ENCODE data around the gene RAB36. TPM values are rescaled to one million over a fixed set of nuclear protein-coding genes. Genes with fewer than 3 reads are reported as not detected.

RAB36 gene
- total RNA-seq, 1 donor from 2014 or later, result 0.47 TPM

GRCh38 chr22:23161029-23161428 is 15.8 kb downstream of the RAB36 start:
- no peaks in the 10 kb centered on the region for H3K4me1 ChIP-seq
- TF ChIP-seq, protein P1, sequence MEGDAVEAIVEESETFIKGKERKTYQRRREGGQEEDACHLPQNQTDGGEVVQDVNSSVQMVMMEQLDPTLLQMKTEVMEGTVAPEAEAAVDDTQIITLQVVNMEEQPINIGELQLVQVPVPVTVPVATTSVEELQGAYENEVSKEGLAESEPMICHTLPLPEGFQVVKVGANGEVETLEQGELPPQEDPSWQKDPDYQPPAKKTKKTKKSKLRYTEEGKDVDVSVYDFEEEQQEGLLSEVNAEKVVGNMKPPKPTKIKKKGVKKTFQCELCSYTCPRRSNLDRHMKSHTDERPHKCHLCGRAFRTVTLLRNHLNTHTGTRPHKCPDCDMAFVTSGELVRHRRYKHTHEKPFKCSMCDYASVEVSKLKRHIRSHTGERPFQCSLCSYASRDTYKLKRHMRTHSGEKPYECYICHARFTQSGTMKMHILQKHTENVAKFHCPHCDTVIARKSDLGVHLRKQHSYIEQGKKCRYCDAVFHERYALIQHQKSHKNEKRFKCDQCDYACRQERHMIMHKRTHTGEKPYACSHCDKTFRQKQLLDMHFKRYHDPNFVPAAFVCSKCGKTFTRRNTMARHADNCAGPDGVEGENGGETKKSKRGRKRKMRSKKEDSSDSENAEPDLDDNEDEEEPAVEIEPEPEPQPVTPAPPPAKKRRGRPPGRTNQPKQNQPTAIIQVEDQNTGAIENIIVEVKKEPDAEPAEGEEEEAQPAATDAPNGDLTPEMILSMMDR (IDR thresholded peaks at IDR 0.05; ENCODE audit: borderline replicate concordance), result no peak

DNA sequence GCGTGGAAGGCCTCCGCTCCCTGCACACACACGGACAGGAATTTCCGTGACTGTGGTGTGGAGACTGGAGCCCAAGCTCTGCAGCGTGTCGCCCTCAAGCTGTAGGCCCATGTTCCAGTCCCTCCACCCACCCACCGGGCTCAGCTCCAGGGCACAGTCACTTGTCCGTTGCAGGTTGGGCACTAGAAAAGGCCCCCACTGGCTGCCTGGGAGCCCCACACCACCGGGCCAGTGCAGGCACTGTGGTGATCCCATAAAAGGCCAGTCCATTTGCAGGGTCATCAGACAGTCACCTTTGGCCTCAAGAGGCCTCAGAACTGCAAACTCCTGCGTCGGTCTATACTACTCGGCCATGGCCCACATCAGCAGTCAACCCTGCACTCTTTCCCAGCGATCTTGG is 16.3 kb downstream of the RAB36 start:
- no peak overlapping the region for H3K4me3 ChIP-seq
- H3K4me1 ChIP-seq, result no peaks in the 10 kb centered on the region
- no peak for DNase-seq
- H3K27ac ChIP-seq (replicated peaks), result no peak overlapping the region
- no peaks in the 10 kb centered on the region for H3K9me3 ChIP-seq (replicated peaks)
- peaks cover 8% of the 10 kb centered on the region for H3K27me3 ChIP-seq (ENCODE audit: low read depth)
- H3K36me3 ChIP-seq, result no peaks in the 10 kb centered on the region
- intact Hi-C loops (cut with micrococcal nuclease), result no loop called here
- TF ChIP-seq, protein P1 (IDR thresholded peaks at IDR 0.05; ENCODE audit: borderline replicate concordance), result no peak

More at GRCh38 chr22:23161029-23161428, 15.8 kb downstream of the RAB36 start:
- Histone ChIP-seq H3K27ac (replicated peaks) (no peak overlapping the region), H3K36me3 (no peaks in the 10 kb centered on the region), H3K27me3 (ENCODE audit: low read depth) (peaks cover 13% of the 10 kb centered on the region), H3K4me3 (no peak overlapping the region), H3K9me3 (replicated peaks) (no peaks in the 10 kb centered on the region)
- no peak for DNase-seq
- intact Hi-C loops (cut with micrococcal nuclease), result no loop called here

DNA sequence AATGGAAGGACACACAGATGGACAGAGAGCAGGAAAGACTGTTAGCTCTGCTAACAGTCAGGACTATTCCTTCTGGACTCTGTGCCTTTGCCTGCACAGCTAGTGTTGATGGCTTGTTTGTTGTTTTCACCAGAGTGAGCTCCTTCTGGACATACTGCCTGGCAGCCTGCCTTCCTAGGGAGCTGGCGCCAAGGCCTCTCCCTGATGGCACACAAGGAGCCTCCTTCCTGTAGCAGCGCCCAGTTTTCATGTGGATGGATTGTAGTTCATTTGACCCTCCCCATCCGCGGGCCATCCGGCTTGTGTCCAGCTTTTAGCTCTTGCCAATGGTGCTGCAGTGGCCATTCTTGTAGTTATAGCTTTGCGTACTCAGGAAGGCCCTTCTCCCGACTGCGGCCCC is 18.4 kb downstream of the RAB36 start:
- Histone ChIP-seq H3K4me1 (no peaks in the 10 kb centered on the region), H3K27me3 (ENCODE audit: low read depth) (no peaks in the 10 kb centered on the region), H3K36me3 (no peaks in the 10 kb centered on the region), H3K27ac (replicated peaks) (no peak overlapping the region), H3K9me3 (replicated peaks) (no peaks in the 10 kb centered on the region), H3K4me3 (no peak overlapping the region)
- TF ChIP-seq, protein P1 (IDR thresholded peaks at IDR 0.05; ENCODE audit: borderline replicate concordance), result no peak
- DNase-seq, result peak; percentile 50
- intact Hi-C loops (cut with micrococcal nuclease), result no loop called here

GRCh38 chr22:23164091-23164490 is 18.8 kb downstream of the RAB36 start:
- DNase-seq, result no peak
- H3K27ac ChIP-seq (replicated peaks), result no peak overlapping the region
- H3K9me3 ChIP-seq (replicated peaks), result no peaks in the 10 kb centered on the region
- H3K4me3 ChIP-seq, result no peak overlapping the region
- no peaks in the 10 kb centered on the region for H3K4me1 ChIP-seq
- no peaks in the 10 kb centered on the region for H3K36me3 ChIP-seq
- no peaks in the 10 kb centered on the region for H3K27me3 ChIP-seq (ENCODE audit: low read depth)
- intact Hi-C loops (cut with micrococcal nuclease), result no loop called here
- TF ChIP-seq, protein P1 (IDR thresholded peaks at IDR 0.05; ENCODE audit: borderline replicate concordance), result no peak

GRCh38 chr22:23166042-23166831 is 21.0 kb downstream of the RAB36 start:
- Histone ChIP-seq H3K27me3 (ENCODE audit: low read depth) (no peaks in the 10 kb centered on the region), H3K36me3 (no peaks in the 10 kb centered on the region), H3K4me1 (no peaks in the 10 kb centered on the region), H3K27ac (replicated peaks) (no peak overlapping the region), H3K4me3 (no peak overlapping the region), H3K9me3 (replicated peaks) (no peaks in the 10 kb centered on the region)
- TF ChIP-seq, protein P1 (IDR thresholded peaks at IDR 0.05; ENCODE audit: borderline replicate concordance), result no peak
- no peak for DNase-seq
- intact Hi-C loops (cut with micrococcal nuclease), result no loop called here
